Measurements from ENCODE around the gene TNRC6C. TPM values are rescaled to one million over a fixed set of nuclear protein-coding genes. Genes with fewer than 3 reads are reported as not detected.

TNRC6C gene
- total and polyA plus RNA-seq, 2 of the 13 experiments (the other 11 are each of a cell fraction or from before 2014, with no cell fraction given) = 0.66 to 4.9 TPM

DNA sequence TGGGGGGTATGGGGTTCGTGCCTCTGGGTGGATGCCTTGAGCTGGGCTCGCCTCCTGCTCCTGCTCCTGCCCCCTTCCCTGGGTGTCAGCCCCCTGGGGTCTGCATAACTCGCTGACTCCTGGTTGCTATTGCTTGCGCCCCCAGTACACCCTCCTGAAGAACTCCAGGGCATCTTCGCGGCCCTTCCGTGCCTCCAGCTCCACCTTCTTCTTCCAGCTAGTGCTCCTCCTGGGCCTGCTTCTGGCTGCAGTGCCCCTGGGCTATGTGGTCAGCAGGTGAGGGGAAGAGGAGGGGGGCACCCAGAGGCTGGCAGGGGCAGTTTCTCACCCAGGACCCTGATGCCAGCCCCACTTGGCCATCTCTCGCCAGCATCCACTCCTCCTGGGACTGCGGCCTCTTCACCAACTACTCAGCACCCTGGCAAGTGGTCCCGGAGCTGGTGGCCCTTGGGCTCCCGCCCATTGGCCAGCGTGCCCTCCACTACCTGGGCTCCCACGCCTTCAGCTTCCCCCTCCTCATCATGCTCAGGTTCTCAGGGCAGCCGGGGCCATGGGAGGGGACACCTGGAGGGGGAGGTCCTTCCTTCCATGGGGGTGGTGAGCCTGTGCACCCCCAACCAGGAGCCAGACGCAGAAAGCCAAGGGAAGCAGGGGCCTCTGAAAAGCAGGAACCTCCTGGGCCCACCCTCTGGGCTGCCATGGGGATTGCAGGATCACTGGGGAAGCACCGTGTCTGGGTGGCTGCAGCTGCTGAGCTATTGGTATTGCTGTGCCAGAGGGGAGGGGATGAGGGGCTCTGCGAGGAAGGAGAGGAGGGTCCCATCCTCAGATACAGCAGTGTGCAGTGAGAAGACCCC, 179.9 kb downstream of the TNRC6C start:
- no peaks in the 10 kb centered on the region for H4K20me1 ChIP-seq (ENCODE audit: insufficient read depth, low read length)
- H3K27me3 ChIP-seq (ENCODE audit: control insufficient read depth in 1 of 2, insufficient read depth in 2 of 2, low read length in 2 of 2) = peaks cover 5 to 20% of the 10 kb centered on the region in 2 experiments; a peak in 4 of 5 replicates
- peak overlapping the region in 1 of 3 experiments; percentile 59; a peak in 1 of 6 replicates for H3K4me3 ChIP-seq (replicated peaks in 1 of 3; ENCODE audit: insufficient read depth in 1 of 3, low read depth in 2 of 3, low read length in 3 of 3)
- 50% methylated on average over 14 of the region's 17 CpGs for WGBS (ENCODE audit: low lambda C conversion rate)
- in situ Hi-C loops (cut with HindIII; ENCODE audit: extremely low pct_ligation_motif_present, low pct_unique_long_range_greater_than_20kb) = no loop called here
- H3K9ac ChIP-seq (ENCODE audit: insufficient read depth, low read depth, low read length) = no peak overlapping the region
- no peaks in the 10 kb centered on the region for H3K79me2 ChIP-seq (ENCODE audit: insufficient read depth, low read length)
- ATAC-seq (peak; percentile 11; the same call in 2 of the 3 replicates), DNase-seq (ENCODE audit: low spot score) (no peak), FAIRE-seq (no peak)
- POLR2A ChIA-PET = interaction anchor here (5.0 kb wide), 1 partner anchor 10 kb away, joined by 57 read pairs; the partner anchor contains the start of gene TMC6
- intact Hi-C loops (cut with micrococcal nuclease; ENCODE audit: unreplicated experiment) = no loop called here
- CTCF ChIA-PET (ENCODE audit: low intra/inter-chr PET ratio, low total read pairs) = interaction anchor here (0.9 kb wide), 1 partner anchor 26 kb away, joined by 6 read pairs; no protein-coding TSS in a partner anchor
- BruUV-seq (replicated peaks) = no TSS peak
- no peak overlapping the region for H2AFZ ChIP-seq (ENCODE audit: low read length)
- H3K36me3 ChIP-seq (replicated peaks in 1 of 2; ENCODE audit: control insufficient read depth in 1 of 2, insufficient read depth in 2 of 2, low read length in 2 of 2) = no peaks in the 10 kb centered on the region
- H3K9me3 ChIP-seq (ENCODE audit: low read length) = no peaks in the 10 kb centered on the region
- no peak overlapping the region for H3K27ac ChIP-seq (ENCODE audit: extremely low read length, insufficient read depth, low read length)
- H3K4me2 ChIP-seq (ENCODE audit: low read depth, low read length) = peak overlapping the region; percentile 52
- H3K4me1 ChIP-seq (ENCODE audit: insufficient read depth, low read length) = peaks cover 90% of the 10 kb centered on the region
- TF ChIP-seq POLR2AphosphoS2 (IDR thresholded peaks at IDR 0.05; ENCODE audit: low read depth, low read length) (no peak), BRD4 (CRISPR knock-in tag; IDR thresholded peaks at IDR 0.05) (0 out of 2 replicates have a peak, but pooled peaks have one; percentile 23), ZKSCAN5 (CRISPR knock-in tag; IDR thresholded peaks at IDR 0.05) (no peak), ZNF619 (CRISPR knock-in tag; IDR thresholded peaks at IDR 0.05) (0 out of 2 replicates have a peak, but pooled peaks have one; percentile 1), NFKBIZ (CRISPR knock-in tag; IDR thresholded peaks at IDR 0.05) (no peak), NCOA5 (CRISPR knock-in tag; IDR thresholded peaks at IDR 0.05) (no peak), ZNF792 (CRISPR knock-in tag; IDR thresholded peaks at IDR 0.05) (0 out of 2 replicates have a peak, but pooled peaks have one; percentile 12), ZBTB38 (CRISPR knock-in tag; IDR thresholded peaks at IDR 0.05) (no peak), PHF21A (CRISPR knock-in tag; IDR thresholded peaks at IDR 0.05) (no peak), RFX5 (IDR thresholded peaks at IDR 0.05; ENCODE audit: low read depth, low read length) (no peak)
- TF ChIP-seq, protein P1, sequence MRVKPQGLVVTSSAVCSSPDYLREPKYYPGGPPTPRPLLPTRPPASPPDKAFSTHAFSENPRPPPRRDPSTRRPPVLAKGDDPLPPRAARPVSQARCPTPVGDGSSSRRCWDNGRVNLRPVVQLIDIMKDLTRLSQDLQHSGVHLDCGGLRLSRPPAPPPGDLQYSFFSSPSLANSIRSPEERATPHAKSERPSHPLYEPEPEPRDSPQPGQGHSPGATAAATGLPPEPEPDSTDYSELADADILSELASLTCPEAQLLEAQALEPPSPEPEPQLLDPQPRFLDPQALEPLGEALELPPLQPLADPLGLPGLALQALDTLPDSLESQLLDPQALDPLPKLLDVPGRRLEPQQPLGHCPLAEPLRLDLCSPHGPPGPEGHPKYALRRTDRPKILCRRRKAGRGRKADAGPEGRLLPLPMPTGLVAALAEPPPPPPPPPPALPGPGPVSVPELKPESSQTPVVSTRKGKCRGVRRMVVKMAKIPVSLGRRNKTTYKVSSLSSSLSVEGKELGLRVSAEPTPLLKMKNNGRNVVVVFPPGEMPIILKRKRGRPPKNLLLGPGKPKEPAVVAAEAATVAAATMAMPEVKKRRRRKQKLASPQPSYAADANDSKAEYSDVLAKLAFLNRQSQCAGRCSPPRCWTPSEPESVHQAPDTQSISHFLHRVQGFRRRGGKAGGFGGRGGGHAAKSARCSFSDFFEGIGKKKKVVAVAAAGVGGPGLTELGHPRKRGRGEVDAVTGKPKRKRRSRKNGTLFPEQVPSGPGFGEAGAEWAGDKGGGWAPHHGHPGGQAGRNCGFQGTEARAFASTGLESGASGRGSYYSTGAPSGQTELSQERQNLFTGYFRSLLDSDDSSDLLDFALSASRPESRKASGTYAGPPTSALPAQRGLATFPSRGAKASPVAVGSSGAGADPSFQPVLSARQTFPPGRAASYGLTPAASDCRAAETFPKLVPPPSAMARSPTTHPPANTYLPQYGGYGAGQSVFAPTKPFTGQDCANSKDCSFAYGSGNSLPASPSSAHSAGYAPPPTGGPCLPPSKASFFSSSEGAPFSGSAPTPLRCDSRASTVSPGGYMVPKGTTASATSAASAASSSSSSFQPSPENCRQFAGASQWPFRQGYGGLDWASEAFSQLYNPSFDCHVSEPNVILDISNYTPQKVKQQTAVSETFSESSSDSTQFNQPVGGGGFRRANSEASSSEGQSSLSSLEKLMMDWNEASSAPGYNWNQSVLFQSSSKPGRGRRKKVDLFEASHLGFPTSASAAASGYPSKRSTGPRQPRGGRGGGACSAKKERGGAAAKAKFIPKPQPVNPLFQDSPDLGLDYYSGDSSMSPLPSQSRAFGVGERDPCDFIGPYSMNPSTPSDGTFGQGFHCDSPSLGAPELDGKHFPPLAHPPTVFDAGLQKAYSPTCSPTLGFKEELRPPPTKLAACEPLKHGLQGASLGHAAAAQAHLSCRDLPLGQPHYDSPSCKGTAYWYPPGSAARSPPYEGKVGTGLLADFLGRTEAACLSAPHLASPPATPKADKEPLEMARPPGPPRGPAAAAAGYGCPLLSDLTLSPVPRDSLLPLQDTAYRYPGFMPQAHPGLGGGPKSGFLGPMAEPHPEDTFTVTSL (CRISPR knock-in tag; IDR thresholded peaks at IDR 0.05; ENCODE audit: borderline replicate concordance) = no peak
- TF ChIP-seq, protein P2, sequence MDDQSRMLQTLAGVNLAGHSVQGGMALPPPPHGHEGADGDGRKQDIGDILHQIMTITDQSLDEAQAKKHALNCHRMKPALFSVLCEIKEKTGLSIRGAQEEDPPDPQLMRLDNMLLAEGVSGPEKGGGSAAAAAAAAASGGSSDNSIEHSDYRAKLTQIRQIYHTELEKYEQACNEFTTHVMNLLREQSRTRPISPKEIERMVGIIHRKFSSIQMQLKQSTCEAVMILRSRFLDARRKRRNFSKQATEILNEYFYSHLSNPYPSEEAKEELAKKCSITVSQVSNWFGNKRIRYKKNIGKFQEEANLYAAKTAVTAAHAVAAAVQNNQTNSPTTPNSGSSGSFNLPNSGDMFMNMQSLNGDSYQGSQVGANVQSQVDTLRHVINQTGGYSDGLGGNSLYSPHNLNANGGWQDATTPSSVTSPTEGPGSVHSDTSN (CRISPR knock-in tag; IDR thresholded peaks at IDR 0.05; ENCODE audit: borderline replicate concordance) = no peak
- TF ChIP-seq, protein P3, sequence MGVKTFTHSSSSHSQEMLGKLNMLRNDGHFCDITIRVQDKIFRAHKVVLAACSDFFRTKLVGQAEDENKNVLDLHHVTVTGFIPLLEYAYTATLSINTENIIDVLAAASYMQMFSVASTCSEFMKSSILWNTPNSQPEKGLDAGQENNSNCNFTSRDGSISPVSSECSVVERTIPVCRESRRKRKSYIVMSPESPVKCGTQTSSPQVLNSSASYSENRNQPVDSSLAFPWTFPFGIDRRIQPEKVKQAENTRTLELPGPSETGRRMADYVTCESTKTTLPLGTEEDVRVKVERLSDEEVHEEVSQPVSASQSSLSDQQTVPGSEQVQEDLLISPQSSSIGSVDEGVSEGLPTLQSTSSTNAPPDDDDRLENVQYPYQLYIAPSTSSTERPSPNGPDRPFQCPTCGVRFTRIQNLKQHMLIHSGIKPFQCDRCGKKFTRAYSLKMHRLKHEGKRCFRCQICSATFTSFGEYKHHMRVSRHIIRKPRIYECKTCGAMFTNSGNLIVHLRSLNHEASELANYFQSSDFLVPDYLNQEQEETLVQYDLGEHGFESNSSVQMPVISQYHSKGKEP (CRISPR knock-in tag; IDR thresholded peaks at IDR 0.05) = no peak
- TF ChIP-seq, protein P4, sequence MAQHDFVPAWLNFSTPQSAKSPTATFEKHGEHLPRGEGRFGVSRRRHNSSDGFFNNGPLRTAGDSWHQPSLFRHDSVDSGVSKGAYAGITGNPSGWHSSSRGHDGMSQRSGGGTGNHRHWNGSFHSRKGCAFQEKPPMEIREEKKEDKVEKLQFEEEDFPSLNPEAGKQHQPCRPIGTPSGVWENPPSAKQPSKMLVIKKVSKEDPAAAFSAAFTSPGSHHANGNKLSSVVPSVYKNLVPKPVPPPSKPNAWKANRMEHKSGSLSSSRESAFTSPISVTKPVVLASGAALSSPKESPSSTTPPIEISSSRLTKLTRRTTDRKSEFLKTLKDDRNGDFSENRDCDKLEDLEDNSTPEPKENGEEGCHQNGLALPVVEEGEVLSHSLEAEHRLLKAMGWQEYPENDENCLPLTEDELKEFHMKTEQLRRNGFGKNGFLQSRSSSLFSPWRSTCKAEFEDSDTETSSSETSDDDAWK (CRISPR knock-in tag; IDR thresholded peaks at IDR 0.05) = no peak
